SH-SY5Y (cell line): ENCODE data around the gene NTM.

Experiments
- GATA2 ChIP-seq: IDR thresholded peaks from 2 replicates; pipeline ENCODE4 v1.6.1; 2011; ENCODE audit warnings: mild to moderate bottlenecking, low read depth, low read length
- GATA3 ChIP-seq: IDR thresholded peaks from 2 replicates; pipeline ENCODE4 v1.6.1; 2011; ENCODE audit warnings: low read depth, mild to moderate bottlenecking, low read length, moderate library complexity

- no peak for TF ChIP-seq GATA2
- TF ChIP-seq GATA3, result no peak
These were observed 100.0 kb downstream of the NTM start for GRCh38 chr11:131470216-131470925.
